IMR-90 (cell line): ENCODE results near the gene OPCML. TPM values are rescaled to one million over a fixed set of nuclear protein-coding genes. Genes with fewer than 3 reads are reported as not detected.

Experiments used
- ATAC-seq: fragments of 200-7000 bp; cut with Tn5 transposase; 2 replicates; pipeline ENCODE4 v1.9.1; 2020; ENCODE audit warnings: low read depth, mild to moderate bottlenecking, moderate library complexity
- BruUV-seq: library from RNA; stranded (reverse); fragments of 400-500 nt; replicated peaks from 2 replicates; lab custom pipeline; 2021; lab: Mats Ljungman, UMichigan
- CTCF ChIA-PET: fragments of 300-600 bp; formaldehyde crosslinking; extraction: SDS; loops from one replicate; lab custom pipeline; 2021; ENCODE audit warnings: antibody characterized with exemption; lab: Yijun Ruan, JAX
- POLR2A ChIA-PET: fragments of 300-600 bp; sonication (Branson Sonifier 250); formaldehyde crosslinking; loops from one replicate; lab custom pipeline; 2022; ENCODE audit warnings: antibody characterized with exemption; ENCODE audit not compliant: unreplicated experiment; lab: Charles Lee
- DNase-seq: peaks from one replicate; pipeline ENCODE4 v3.0.0; 2013
- H2AFZ ChIP-seq: replicated peaks from 2 replicates; pipeline ENCODE3; 2013; ENCODE audit warnings: low read length, mild to moderate bottlenecking; ENCODE audit not compliant: poor library complexity
- H2AK5ac ChIP-seq: 2 replicates; pipeline ENCODE4 v1.6.1; 2013; ENCODE audit warnings: low read depth, low read length, inconsistent platforms
- H2AK9ac ChIP-seq: replicated peaks from 2 replicates; pipeline ENCODE3; 2013; ENCODE audit warnings: mild to moderate bottlenecking, low read depth, low read length, moderate library complexity; ENCODE audit not compliant: poor library complexity
- H2BK120ac ChIP-seq: 2 replicates; pipeline ENCODE4 v1.6.1; 2013; ENCODE audit warnings: low read depth, low read length, inconsistent platforms
- H2BK15ac ChIP-seq: 3 replicates; pipeline ENCODE4 v1.6.1; 2013; ENCODE audit warnings: low read depth, low read length, inconsistent platforms
- H2BK20ac ChIP-seq: 2 replicates; pipeline ENCODE4 v1.6.1; 2013; ENCODE audit warnings: low read depth, mild to moderate bottlenecking, inconsistent platforms, low read length, moderate library complexity
- H2BK5ac ChIP-seq: 2 replicates; pipeline ENCODE4 v1.6.1; 2013; ENCODE audit warnings: mild to moderate bottlenecking, low read depth, low read length, inconsistent platforms; ENCODE audit not compliant: poor library complexity, severe bottlenecking
- H3K14ac ChIP-seq: replicated peaks from 2 replicates; pipeline ENCODE4 v1.6.1; 2013; ENCODE audit warnings: low read depth, low read length, inconsistent platforms
- H3K18ac ChIP-seq: 2 replicates; pipeline ENCODE4 v1.6.1; 2013; ENCODE audit warnings: low read depth, low read length, control low read depth
- H3K23ac ChIP-seq: 2 replicates; pipeline ENCODE4 v1.6.1; 2013; ENCODE audit warnings: low read depth, low read length, inconsistent platforms
- H3K27ac ChIP-seq: 2 replicates; pipeline ENCODE4 v1.5.1; 2013; ENCODE audit warnings: mild to moderate bottlenecking, control low read depth, low read length; ENCODE audit not compliant: insufficient read depth
- H3K27me3 ChIP-seq: 2 replicates; pipeline ENCODE4 v1.6.1; 2013; ENCODE audit warnings: low read length; ENCODE audit not compliant: control insufficient read depth, insufficient read depth
- H3K36me3 ChIP-seq: 2 replicates; pipeline ENCODE4 v1.6.1; 2013; ENCODE audit warnings: low read length, mixed read lengths; ENCODE audit not compliant: control insufficient read depth, insufficient read depth
- H3K4ac ChIP-seq: 2 replicates; pipeline ENCODE4 v1.6.1; 2013; ENCODE audit warnings: low read depth, low read length, inconsistent platforms
- H3K4me1 ChIP-seq: 2 replicates; pipeline ENCODE4 v1.6.1; 2013; ENCODE audit warnings: low read length, mixed read lengths; ENCODE audit not compliant: control insufficient read depth, insufficient read depth
- H3K4me2 ChIP-seq: 2 replicates; pipeline ENCODE4 v1.6.1; 2013; ENCODE audit warnings: low read depth, mild to moderate bottlenecking, control low read depth, low read length, moderate library complexity
- H3K4me3 ChIP-seq: 2 replicates; pipeline ENCODE4 v1.5.1; 2013; ENCODE audit warnings: low read depth, mild to moderate bottlenecking, control low read depth, low read length, moderate library complexity; ENCODE audit not compliant: insufficient read depth
- H3K56ac ChIP-seq: 2 replicates; pipeline ENCODE4 v1.6.1; 2013; ENCODE audit warnings: low read length, inconsistent platforms; ENCODE audit not compliant: insufficient read depth; ENCODE audit errors: extremely low read depth
- H3K79me1 ChIP-seq, 2 experiments: 2 replicates each; pipeline ENCODE4 v1.6.1; 2013; ENCODE audit warnings: low read length in 2 of 2, inconsistent platforms in 1 of 2, low read depth in 1 of 2
- H3K9ac ChIP-seq: 2 replicates; pipeline ENCODE4 v1.6.1; 2013; ENCODE audit warnings: low read depth, low read length, control low read depth
- H3K9me1 ChIP-seq: 2 replicates; pipeline ENCODE4 v1.6.1; 2013; ENCODE audit warnings: low read length, inconsistent platforms; ENCODE audit not compliant: insufficient read depth
- H3K9me3 ChIP-seq: 2 replicates; pipeline ENCODE4 v1.6.1; 2013; ENCODE audit warnings: low read length; ENCODE audit not compliant: control insufficient read depth, insufficient read depth
- H4K20me1 ChIP-seq: 2 replicates; pipeline ENCODE4 v1.6.1; 2013; ENCODE audit warnings: low read length, inconsistent platforms; ENCODE audit not compliant: insufficient read depth
- H4K5ac ChIP-seq: 2 replicates; pipeline ENCODE4 v1.6.1; 2013; ENCODE audit warnings: mild to moderate bottlenecking, low read depth, low read length, control low read depth
- H4K8ac ChIP-seq, 2 experiments: 2 replicates each; pipeline ENCODE4 v1.6.1; 2013; ENCODE audit warnings: low read depth in 2 of 2, low read length in 2 of 2, control low read depth in 1 of 2, inconsistent platforms in 1 of 2
- H4K91ac ChIP-seq: 2 replicates; pipeline ENCODE4 v1.6.1; 2013; ENCODE audit warnings: low read depth, low read length, inconsistent platforms; ENCODE audit not compliant: insufficient read depth
- MAFK ChIP-seq: IDR thresholded peaks from 2 replicates; pipeline ENCODE4 v1.6.1; 2012; ENCODE audit warnings: low read depth, low read length, improper control_type of control experiment
- MXI1 ChIP-seq: IDR thresholded peaks from 2 replicates; pipeline ENCODE4 v1.6.1; 2012; ENCODE audit warnings: low read depth, mild to moderate bottlenecking, low read length, moderate library complexity, borderline replicate concordance
- RCOR1 ChIP-seq: IDR thresholded peaks from 2 replicates; pipeline ENCODE4 v1.6.1; 2012; ENCODE audit warnings: mild to moderate bottlenecking, low read length, improper control_type of control experiment; ENCODE audit not compliant: insufficient replicate concordance
- RFX5 ChIP-seq: IDR thresholded peaks from 2 replicates; pipeline ENCODE4 v1.8.0; 2012; ENCODE audit warnings: low read depth, mild to moderate bottlenecking, low read length, moderate library complexity
- WGBS, 2 experiments: methylation state at CpG; one replicate each; pipeline versions ENCODE4 v1.1.5 to v1.1.7; 2013; ENCODE audit warnings: missing lambda C conversion rate in 2 of 2; ENCODE audit not compliant: insufficient read length in 1 of 2; ENCODE audit errors: extremely low coverage in 2 of 2; 5-methylcytosine and 5-hydroxymethylcytosine counted together
- dilution Hi-C: fragments of 300-500 bp; cut with HindIII; formaldehyde crosslinking; loops from one replicate; pipeline ENCODE4 v1.14.3; 2018; ENCODE audit warnings: low sequenced_read_pairs; ENCODE audit not compliant: unreplicated experiment
- in situ Hi-C: fragments of 300-500 bp; cut with MboI; formaldehyde crosslinking; loops from 3 replicates; pipeline ENCODE4 v1.14.3; 2019; ENCODE audit warnings: low sequenced_read_pairs, inconsistent platforms, mixed read lengths
- intact Hi-C: fragments of 100-400 bp; cut with micrococcal nuclease; formaldehyde crosslinking; loops from 2 replicates; pipeline ENCODE4 v1.10.0; 2022
- polyA plus RNA-seq, 3 experiments: library from polyadenylated mRNA; depleted of rRNA; stranded (reverse); fragments of >200 nt; gene quantifications; 2 replicates each; pipeline ENCODE4 v1.2.3, GENCODE V29; 2012; ENCODE audit warnings: low replicate concordance in 1 of 3
- total RNA-seq: library from RNA; depleted of rRNA; stranded (reverse); fragments of >200 nt; gene quantifications from 2 replicates; pipeline ENCODE4 v1.2.3, GENCODE V29; 2012
- TF ChIP-seq, protein P1 (sequence below): conservative IDR thresholded peaks from 2 replicates; pipeline ENCODE4 v1.5.1; 2012; ENCODE audit warnings: mild to moderate bottlenecking, low read depth, low read length, improper control_type of control experiment
- TF ChIP-seq, protein P2 (sequence below): fragments of 150-350 bp; IDR thresholded peaks from 2 replicates; pipeline ENCODE4 v1.6.1; 2016; ENCODE audit warnings: low read depth, mild to moderate bottlenecking, low read length, moderate library complexity, borderline replicate concordance

Gene OPCML
- total and polyA plus RNA-seq, 2 of the 4 experiments (the other 2 are of a cell fraction) = under 0.01 to 2.6 TPM

DNA sequence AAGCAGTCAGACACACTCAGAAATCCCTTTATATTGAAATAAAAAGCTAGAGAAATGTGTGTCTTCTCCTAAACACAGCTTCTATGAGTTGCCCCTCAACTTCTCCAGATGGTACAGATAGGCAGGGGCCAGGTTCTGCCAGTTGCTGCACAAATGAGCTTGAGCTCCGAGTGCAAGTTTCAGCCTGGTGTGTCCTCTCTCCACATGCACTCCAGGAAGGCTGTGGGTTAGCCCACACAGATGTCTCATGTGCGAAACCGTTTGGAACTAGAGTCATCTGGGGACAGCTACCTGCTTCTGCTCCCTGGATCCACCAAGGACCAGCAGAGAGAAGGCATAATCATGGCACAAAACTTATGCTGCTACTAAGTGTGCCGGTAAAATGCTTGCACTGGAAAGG is 812.6 kb downstream of the OPCML start:
- CTCF ChIA-PET = no interaction called here
- dilution Hi-C loops = no loop called here
- DNase-seq = no peak

More for the DNA sequence above, 812.6 kb downstream of the OPCML start:
- no peak overlapping the region for H4K8ac ChIP-seq
- no peak overlapping the region for H3K4me3 ChIP-seq
- H4K20me1 ChIP-seq = no peaks in the 10 kb centered on the region
- H3K4ac ChIP-seq = no peak overlapping the region
- intact Hi-C loops = no loop called here
- H2AFZ ChIP-seq = no peak overlapping the region
- no peak overlapping the region for H3K4me2 ChIP-seq
- H3K79me1 ChIP-seq = no peaks in the 10 kb centered on the region
- H3K4me1 ChIP-seq = no peaks in the 10 kb centered on the region
- WGBS, 2 experiments = 68% methylated on average over 3 of the region's 4 CpGs; no CpG with 5 or more reads in 1 of the 2 experiments
- H2BK20ac ChIP-seq = no peak overlapping the region
- no peaks in the 10 kb centered on the region for H3K27me3 ChIP-seq
- no peak overlapping the region for H4K91ac ChIP-seq
- H2BK120ac ChIP-seq = no peak overlapping the region
- no TSS peak for BruUV-seq
- no peaks in the 10 kb centered on the region for H3K9me3 ChIP-seq
- POLR2A ChIA-PET = no interaction called here
- no peak overlapping the region for H2AK9ac ChIP-seq
- no peak overlapping the region for H3K23ac ChIP-seq
- no peak overlapping the region for H3K9ac ChIP-seq
- no peak overlapping the region for H3K27ac ChIP-seq
- TF ChIP-seq, protein P1, sequence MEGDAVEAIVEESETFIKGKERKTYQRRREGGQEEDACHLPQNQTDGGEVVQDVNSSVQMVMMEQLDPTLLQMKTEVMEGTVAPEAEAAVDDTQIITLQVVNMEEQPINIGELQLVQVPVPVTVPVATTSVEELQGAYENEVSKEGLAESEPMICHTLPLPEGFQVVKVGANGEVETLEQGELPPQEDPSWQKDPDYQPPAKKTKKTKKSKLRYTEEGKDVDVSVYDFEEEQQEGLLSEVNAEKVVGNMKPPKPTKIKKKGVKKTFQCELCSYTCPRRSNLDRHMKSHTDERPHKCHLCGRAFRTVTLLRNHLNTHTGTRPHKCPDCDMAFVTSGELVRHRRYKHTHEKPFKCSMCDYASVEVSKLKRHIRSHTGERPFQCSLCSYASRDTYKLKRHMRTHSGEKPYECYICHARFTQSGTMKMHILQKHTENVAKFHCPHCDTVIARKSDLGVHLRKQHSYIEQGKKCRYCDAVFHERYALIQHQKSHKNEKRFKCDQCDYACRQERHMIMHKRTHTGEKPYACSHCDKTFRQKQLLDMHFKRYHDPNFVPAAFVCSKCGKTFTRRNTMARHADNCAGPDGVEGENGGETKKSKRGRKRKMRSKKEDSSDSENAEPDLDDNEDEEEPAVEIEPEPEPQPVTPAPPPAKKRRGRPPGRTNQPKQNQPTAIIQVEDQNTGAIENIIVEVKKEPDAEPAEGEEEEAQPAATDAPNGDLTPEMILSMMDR = no peak
- TF ChIP-seq RCOR1 (no peak), MXI1 (no peak), MAFK (no peak), RFX5 (no peak)
- TF ChIP-seq, protein P2, sequence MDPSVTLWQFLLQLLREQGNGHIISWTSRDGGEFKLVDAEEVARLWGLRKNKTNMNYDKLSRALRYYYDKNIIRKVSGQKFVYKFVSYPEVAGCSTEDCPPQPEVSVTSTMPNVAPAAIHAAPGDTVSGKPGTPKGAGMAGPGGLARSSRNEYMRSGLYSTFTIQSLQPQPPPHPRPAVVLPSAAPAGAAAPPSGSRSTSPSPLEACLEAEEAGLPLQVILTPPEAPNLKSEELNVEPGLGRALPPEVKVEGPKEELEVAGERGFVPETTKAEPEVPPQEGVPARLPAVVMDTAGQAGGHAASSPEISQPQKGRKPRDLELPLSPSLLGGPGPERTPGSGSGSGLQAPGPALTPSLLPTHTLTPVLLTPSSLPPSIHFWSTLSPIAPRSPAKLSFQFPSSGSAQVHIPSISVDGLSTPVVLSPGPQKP = no peak
- no peaks in the 10 kb centered on the region; the same call in 1 of the 2 replicates for H3K9me1 ChIP-seq
- in situ Hi-C loops = no loop called here
- no peak overlapping the region for H2BK15ac ChIP-seq
- H4K5ac ChIP-seq = no peak overlapping the region
- ATAC-seq = no peak
- no peak overlapping the region for H3K18ac ChIP-seq
- no peak overlapping the region for H3K14ac ChIP-seq
- no peak overlapping the region for H3K56ac ChIP-seq
- H3K36me3 ChIP-seq = no peaks in the 10 kb centered on the region
- no peak overlapping the region for H2AK5ac ChIP-seq
- no peak overlapping the region for H2BK5ac ChIP-seq
